ENCODE data around the gene FNDC3B. TPM values are rescaled to one million over a fixed set of nuclear protein-coding genes. Genes with fewer than 3 reads are reported as not detected.

The FNDC3B gene
- total and polyA plus RNA-seq, 3 donors from 2014 or later, result 24.2 to 63.5 (median 57.7) TPM

GRCh38 chr3:172266103-172266502, 226.7 kb downstream of the FNDC3B start:
- peaks cover 5% of the 10 kb centered on the region for H3K4me1 ChIP-seq
- no peak overlapping the region for H3K27ac ChIP-seq
- TF ChIP-seq POLR2A (IDR thresholded peaks at IDR 0.05) (no peak), CTCF (IDR thresholded peaks at IDR 0.05) (no peak)
- no peak overlapping the region for H3K4me3 ChIP-seq
- intact Hi-C loops (cut with DNase I; ENCODE audit: low total_unique reads), result no loop called here
- no peaks in the 10 kb centered on the region for H3K27me3 ChIP-seq
- no peaks in the 10 kb centered on the region for H3K9me3 ChIP-seq
- H3K36me3 ChIP-seq (ENCODE audit: low read depth, missing control alignments), result no peaks in the 10 kb centered on the region
- 95 to 97% methylated on average over 3 of the region's 3 CpGs for WGBS, 2 donors
- no peak for DNase-seq

- no peak for DNase-seq
- no peak overlapping the region for H3K4me3 ChIP-seq
- no peak overlapping the region for H3K27ac ChIP-seq
- H3K36me3 ChIP-seq (ENCODE audit: low read depth, missing control alignments), result no peaks in the 10 kb centered on the region
- H3K27me3 ChIP-seq, result no peaks in the 10 kb centered on the region
- intact Hi-C loops (cut with DNase I; ENCODE audit: low total_unique reads), result no loop called here
- no peak for TF ChIP-seq CTCF (IDR thresholded peaks at IDR 0.05)
- no peak for TF ChIP-seq POLR2A (IDR thresholded peaks at IDR 0.05)
- H3K4me1 ChIP-seq, result peaks cover 5% of the 10 kb centered on the region
- H3K9me3 ChIP-seq, result no peaks in the 10 kb centered on the region
- WGBS, 2 donors, result 67 to 69% methylated on average over 3 of the region's 3 CpGs
Observed at GRCh38 chr3:172268425-172268824, 229.0 kb downstream of the FNDC3B start.

GRCh38 chr3:172268868-172269267, 229.5 kb downstream of the FNDC3B start:
- 75 to 82% methylated on average over 2 of the region's 2 CpGs for WGBS, 2 donors
- intact Hi-C loops (cut with DNase I; ENCODE audit: low total_unique reads), result no loop called here
- peaks cover under 1% of the 10 kb centered on the region for H3K4me1 ChIP-seq
- DNase-seq, result no peak
- no peak overlapping the region for H3K4me3 ChIP-seq
- H3K36me3 ChIP-seq (ENCODE audit: low read depth, missing control alignments), result no peaks in the 10 kb centered on the region
- no peak for TF ChIP-seq CTCF (IDR thresholded peaks at IDR 0.05)
- TF ChIP-seq POLR2A (IDR thresholded peaks at IDR 0.05), result no peak
- H3K27ac ChIP-seq, result no peak overlapping the region
- no peaks in the 10 kb centered on the region for H3K27me3 ChIP-seq
- H3K9me3 ChIP-seq, result no peaks in the 10 kb centered on the region

GRCh38 chr3:172270557-172271166, 231.3 kb downstream of the FNDC3B start:
- no peak overlapping the region for H3K4me3 ChIP-seq
- intact Hi-C loops (cut with DNase I; ENCODE audit: low total_unique reads), result no loop called here
- H3K36me3 ChIP-seq (ENCODE audit: low read depth, missing control alignments), result no peaks in the 10 kb centered on the region
- 84 to 92% methylated on average over 4 of the region's 4 CpGs for WGBS, 2 donors
- no peaks in the 10 kb centered on the region for H3K9me3 ChIP-seq
- H3K4me1 ChIP-seq, result no peaks in the 10 kb centered on the region
- no peak overlapping the region for H3K27ac ChIP-seq
- TF ChIP-seq POLR2A (IDR thresholded peaks at IDR 0.05) (no peak), CTCF (IDR thresholded peaks at IDR 0.05) (no peak)
- no peak for DNase-seq
- H3K27me3 ChIP-seq, result no peaks in the 10 kb centered on the region

GRCh38 chr3:172271386-172271976, 232.1 kb downstream of the FNDC3B start:
- Histone ChIP-seq H3K9me3 (no peaks in the 10 kb centered on the region), H3K4me1 (no peaks in the 10 kb centered on the region), H3K36me3 (ENCODE audit: low read depth, missing control alignments) (no peaks in the 10 kb centered on the region), H3K27me3 (no peaks in the 10 kb centered on the region), H3K27ac (no peak overlapping the region), H3K4me3 (no peak overlapping the region)
- no peak for DNase-seq
- TF ChIP-seq POLR2A (IDR thresholded peaks at IDR 0.05) (no peak), CTCF (IDR thresholded peaks at IDR 0.05) (no peak)
- WGBS, 2 donors, result 88 to 92% methylated on average over 9 of the region's 9 CpGs
- intact Hi-C loops (cut with DNase I; ENCODE audit: low total_unique reads), result no loop called here

Data from testis (tissue), 3 donors.